H9 (cell line): Measurements from ENCODE around the gene HBG2. TPM values are rescaled to one million over a fixed set of nuclear protein-coding genes. Genes with fewer than 3 reads are reported as not detected.

ENCODE experiments used
- DNase-seq: peaks from one replicate; pipeline ENCODE4 v3.0.0-alpha.2; 2017
- H2AFZ ChIP-seq: one replicate; pipeline ENCODE4 v1.6.1; 2013; ENCODE audit warnings: mild to moderate bottlenecking, low read length, control low read depth, moderate library complexity
- H2AK5ac ChIP-seq: 2 replicates; pipeline ENCODE4 v1.6.1; 2013; ENCODE audit warnings: low read length, control low read depth, mixed read lengths; ENCODE audit not compliant: insufficient read length
- H2BK120ac ChIP-seq: one replicate; pipeline ENCODE4 v1.6.1; 2013; ENCODE audit warnings: low read depth, mild to moderate bottlenecking, low read length, control low read depth, inconsistent platforms; ENCODE audit not compliant: poor library complexity, severe bottlenecking
- H2BK12ac ChIP-seq: 2 replicates; pipeline ENCODE4 v1.6.1; 2013; ENCODE audit warnings: low read length, control low read depth, mixed read lengths, low read depth; ENCODE audit not compliant: insufficient read length
- H2BK15ac ChIP-seq: 2 replicates; pipeline ENCODE4 v1.6.1; 2013; ENCODE audit warnings: low read depth, low read length, control low read depth
- H2BK20ac ChIP-seq: one replicate; pipeline ENCODE4 v1.6.1; 2013; ENCODE audit warnings: low read depth, mild to moderate bottlenecking, low read length, control low read depth, inconsistent platforms; ENCODE audit not compliant: poor library complexity, severe bottlenecking
- H2BK5ac ChIP-seq: 2 replicates; pipeline ENCODE4 v1.6.1; 2013; ENCODE audit warnings: low read length, control low read depth, mixed read lengths; ENCODE audit not compliant: insufficient read length
- H3K14ac ChIP-seq: 2 replicates; pipeline ENCODE4 v1.6.1; 2013; ENCODE audit warnings: low read length, control low read depth; ENCODE audit not compliant: insufficient read depth
- H3K18ac ChIP-seq: 2 replicates; pipeline ENCODE4 v1.6.1; 2013; ENCODE audit warnings: low read depth, mild to moderate bottlenecking, mixed read lengths, low read length, control low read depth; ENCODE audit not compliant: insufficient read length
- H3K23ac ChIP-seq: 2 replicates; pipeline ENCODE4 v1.6.1; 2013; ENCODE audit warnings: low read length, control low read depth, mixed read lengths, low read depth; ENCODE audit not compliant: insufficient read length
- H3K23me2 ChIP-seq: 2 replicates; pipeline ENCODE4 v1.6.1; 2013; ENCODE audit warnings: low read depth, mild to moderate bottlenecking, mixed read lengths, low read length, control low read depth; ENCODE audit not compliant: insufficient read length, poor library complexity, severe bottlenecking
- H3K27ac ChIP-seq: 2 replicates; pipeline ENCODE4 v1.5.1; 2013; ENCODE audit warnings: low read length, control low read depth, mixed read lengths, low read depth; ENCODE audit not compliant: insufficient read length
- H3K27me3 ChIP-seq: 2 replicates; pipeline ENCODE4 v1.6.1; 2013; ENCODE audit warnings: low read length, control low read depth, inconsistent platforms; ENCODE audit not compliant: insufficient read depth
- H3K4ac ChIP-seq: 2 replicates; pipeline ENCODE4 v1.6.1; 2013; ENCODE audit warnings: low read depth, mild to moderate bottlenecking, control low read depth, inconsistent platforms, low read length, moderate library complexity
- H3K4me1 ChIP-seq: 2 replicates; pipeline ENCODE4 v1.6.1; 2013; ENCODE audit warnings: low read length, control low read depth, inconsistent platforms; ENCODE audit not compliant: insufficient read depth
- H3K4me2 ChIP-seq: 2 replicates; pipeline ENCODE4 v1.6.1; 2013; ENCODE audit warnings: low read length, control low read depth, mixed read lengths; ENCODE audit not compliant: insufficient read length, insufficient read depth
- H3K56ac ChIP-seq: 2 replicates; pipeline ENCODE4 v1.6.1; 2013; ENCODE audit warnings: low read depth, mild to moderate bottlenecking, mixed read lengths, low read length, control low read depth; ENCODE audit not compliant: insufficient read length
- H3K79me1 ChIP-seq: 2 replicates; pipeline ENCODE4 v1.6.1; 2013; ENCODE audit warnings: low read depth, mild to moderate bottlenecking, moderate library complexity, low read length, control low read depth, inconsistent platforms; ENCODE audit not compliant: insufficient read depth, poor library complexity, severe bottlenecking
- H3K79me2 ChIP-seq: 2 replicates; pipeline ENCODE4 v1.6.1; 2013; ENCODE audit warnings: low read length, control low read depth, inconsistent platforms; ENCODE audit not compliant: insufficient read depth
- H3K9ac ChIP-seq: 2 replicates; pipeline ENCODE4 v1.6.1; 2013; ENCODE audit warnings: low read length, control low read depth, mixed read lengths; ENCODE audit not compliant: insufficient read length; ENCODE audit errors: extremely low read depth
- H3K9me3 ChIP-seq: one replicate; pipeline ENCODE4 v1.6.1; 2013; ENCODE audit warnings: low read depth, low read length, inconsistent platforms; ENCODE audit not compliant: control insufficient read depth
- H3T11ph ChIP-seq: one replicate; pipeline ENCODE4 v1.6.1; 2013; ENCODE audit warnings: mild to moderate bottlenecking, low read length, control low read depth, inconsistent platforms
- H4K20me1 ChIP-seq: one replicate; pipeline ENCODE4 v1.6.1; 2013; ENCODE audit not compliant: control insufficient read depth, insufficient read length, insufficient read depth
- H4K5ac ChIP-seq: 2 replicates; pipeline ENCODE4 v1.6.1; 2013; ENCODE audit warnings: low read depth, mild to moderate bottlenecking, mixed read lengths, low read length, control low read depth; ENCODE audit not compliant: insufficient read length
- H4K8ac ChIP-seq: replicated peaks from 2 replicates; pipeline ENCODE4 v1.6.1; 2013; ENCODE audit warnings: low read length, control low read depth, mixed read lengths, low read depth; ENCODE audit not compliant: insufficient read length
- H4K91ac ChIP-seq: 2 replicates; pipeline ENCODE4 v1.6.1; 2013; ENCODE audit warnings: low read depth, mild to moderate bottlenecking, moderate library complexity, mixed read lengths, low read length, control low read depth; ENCODE audit not compliant: insufficient read length
- H3K27ac Mint-ChIP-seq, 3 experiments: 2 replicates in 2 of 3; 3 replicates in 1 of 3; pipeline ENCODE4 v1.8.0; 2020 to 2021; ENCODE audit warnings: mixed read lengths in 3 of 3, mild to moderate bottlenecking in 1 of 3, moderate library complexity in 1 of 3
- H3K27me3 Mint-ChIP-seq: 2 replicates; pipeline ENCODE4 v1.8.0; 2021; ENCODE audit warnings: low read depth, mild to moderate bottlenecking, moderate library complexity, mixed read lengths
- H3K36me3 Mint-ChIP-seq, 3 experiments: 2 replicates in 2 of 3; 3 replicates in 1 of 3; pipeline ENCODE4 v1.8.0; 2020 to 2021; ENCODE audit warnings: low read depth in 3 of 3, mixed read lengths in 3 of 3; ENCODE audit not compliant: insufficient read depth in 1 of 3
- H3K4me1 Mint-ChIP-seq, 2 experiments: 2 replicates each; pipeline ENCODE4 v1.8.0; 2020; ENCODE audit warnings: mixed read lengths in 2 of 2
- H3K4me3 Mint-ChIP-seq, 2 experiments: 2 replicates in 1 of 2; 3 replicates in 1 of 2; pipeline ENCODE4 v1.8.0; 2020 to 2021; ENCODE audit warnings: mild to moderate bottlenecking in 2 of 2, mixed read lengths in 2 of 2, moderate library complexity in 1 of 2
- H3K9me3 Mint-ChIP-seq, 2 experiments: 2 replicates in 1 of 2; 3 replicates in 1 of 2; pipeline ENCODE4 v1.8.0; 2020; ENCODE audit warnings: mild to moderate bottlenecking in 2 of 2, mixed read lengths in 2 of 2, moderate library complexity in 1 of 2
- CTCF ChIP-seq: fragments of 200-600 bp; sonication (generic); conservative IDR thresholded peaks from 3 replicates; pipeline ENCODE4 v1.8.0; 2021; ENCODE audit warnings: antibody characterized with exemption, mild to moderate bottlenecking
- WGBS: extraction: QIAGEN DNeasy Blood & Tissue Kit; methylation state at CpG from one replicate; pipeline ENCODE4 v1.1.7; 2013; ENCODE audit warnings: missing lambda C conversion rate, low lambda C conversion rate, mixed read lengths; ENCODE audit not compliant: insufficient read length; ENCODE audit errors: extremely low coverage; 5-methylcytosine and 5-hydroxymethylcytosine counted together
- total RNA-seq: library from RNA; stranded (reverse); gene quantifications from 2 replicates; pipeline ENCODE4 v1.2.1, GENCODE V29; 2021

HBG2 gene
- total RNA-seq, 1 experiment from 2014 or later = not detected

GRCh38 chr11:5245155-5245554 is 9.4 kb downstream of the HBG2 start:
- Histone ChIP-seq H3K4me2 (no peak overlapping the region), H2BK15ac (no peak overlapping the region), H3K9ac (no peak overlapping the region), H2BK120ac (no peak overlapping the region), H2BK5ac (no peak overlapping the region), H4K8ac (no peak overlapping the region), H3K56ac (no peak overlapping the region), H2AK5ac (no peak overlapping the region), H3K9me3 (no peaks in the 10 kb centered on the region), H3K4me1 (no peaks in the 10 kb centered on the region), H4K5ac (no peak overlapping the region), H3K79me1 (no peaks in the 10 kb centered on the region), H3T11ph (no peak overlapping the region), H3K18ac (no peak overlapping the region), H3K4ac (no peak overlapping the region), H3K23me2 (no peaks in the 10 kb centered on the region), H3K14ac (no peak overlapping the region), H2AFZ (no peak overlapping the region), H3K27me3 (no peaks in the 10 kb centered on the region), H2BK12ac (no peak overlapping the region), H3K79me2 (no peaks in the 10 kb centered on the region), H3K23ac (no peak overlapping the region), H4K20me1 (no peaks in the 10 kb centered on the region), H4K91ac (no peak overlapping the region), H3K27ac (no peak overlapping the region), H2BK20ac (no peak overlapping the region)
- H3K36me3 Mint-ChIP-seq = no peaks in the 10 kb centered on the region
- TF ChIP-seq CTCF = no peak
- no peak for DNase-seq
- WGBS = no CpG with 5 or more reads among the region's 2 CpGs
- no peaks in the 10 kb centered on the region for H3K9me3 Mint-ChIP-seq
- H3K4me3 Mint-ChIP-seq = no peak overlapping the region
- H3K4me1 Mint-ChIP-seq = no peaks in the 10 kb centered on the region
- H3K27ac Mint-ChIP-seq = no peak overlapping the region
- peaks cover 3% of the 10 kb centered on the region for H3K27me3 Mint-ChIP-seq
